ENCODE results near the gene BICC1. TPM values are rescaled to one million over a fixed set of nuclear protein-coding genes. Genes with fewer than 3 reads are reported as not detected.

Gene BICC1
- total RNA-seq, 3 donors from 2014 or later: not detected

DNA sequence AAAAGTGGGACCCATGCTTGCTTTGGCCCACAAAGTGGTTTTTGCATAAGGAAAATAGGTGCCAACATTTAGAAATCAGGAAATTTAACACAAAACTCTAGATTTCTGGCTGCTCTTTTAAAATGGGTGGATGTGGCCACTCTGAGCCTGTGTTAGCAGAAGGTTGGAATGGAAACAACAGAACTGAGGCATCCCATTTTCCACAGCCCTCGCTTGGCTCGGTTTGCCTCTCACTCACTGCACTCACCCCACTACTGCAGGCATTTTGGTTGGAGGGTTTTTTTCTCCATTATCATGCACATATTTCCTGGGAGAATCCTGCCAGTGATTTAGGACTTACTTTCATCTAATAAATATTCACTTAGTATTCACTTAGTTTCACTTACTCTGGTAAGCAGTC lies 178.9 kb downstream of the BICC1 start:
- Mint-ChIP-seq H3K4me3 (no peak overlapping the region), H3K36me3 (ENCODE audit: insufficient read depth) (no peaks in the 10 kb centered on the region), H3K27me3 (ENCODE audit: low read depth) (no peaks in the 10 kb centered on the region), H3K9me3 (peaks cover 16% of the 10 kb centered on the region), H3K4me1 (ENCODE audit: low read depth) (no peaks in the 10 kb centered on the region)
- ATAC-seq (no peak), DNase-seq (no peak)

DNA sequence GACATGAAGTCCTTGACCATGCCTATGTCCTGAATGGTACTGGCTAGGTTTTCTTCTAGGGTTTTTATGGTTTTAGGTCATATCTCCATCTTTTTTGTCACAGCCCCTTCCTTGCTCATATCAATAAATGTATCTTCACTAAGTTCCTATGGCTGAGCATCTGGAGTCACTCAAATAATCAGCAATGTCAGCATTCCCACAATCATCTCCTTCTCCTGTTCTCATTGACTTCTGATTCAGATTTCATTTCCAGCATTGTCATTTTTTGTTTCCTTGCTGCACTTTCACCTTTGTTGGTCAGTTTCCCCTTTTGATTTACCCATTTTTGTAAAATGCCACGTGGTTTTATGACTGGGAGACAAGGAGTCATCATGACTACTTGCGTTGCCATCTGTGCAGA lies 181.2 kb downstream of the BICC1 start:
- Mint-ChIP-seq H3K4me1 (ENCODE audit: low read depth) (no peaks in the 10 kb centered on the region), H3K36me3 (ENCODE audit: insufficient read depth) (no peaks in the 10 kb centered on the region), H3K27me3 (ENCODE audit: low read depth) (peaks cover 4% of the 10 kb centered on the region), H3K9me3 (peaks cover 15% of the 10 kb centered on the region), H3K4me3 (no peak overlapping the region)
- no peak for ATAC-seq
- no peak for DNase-seq

DNA sequence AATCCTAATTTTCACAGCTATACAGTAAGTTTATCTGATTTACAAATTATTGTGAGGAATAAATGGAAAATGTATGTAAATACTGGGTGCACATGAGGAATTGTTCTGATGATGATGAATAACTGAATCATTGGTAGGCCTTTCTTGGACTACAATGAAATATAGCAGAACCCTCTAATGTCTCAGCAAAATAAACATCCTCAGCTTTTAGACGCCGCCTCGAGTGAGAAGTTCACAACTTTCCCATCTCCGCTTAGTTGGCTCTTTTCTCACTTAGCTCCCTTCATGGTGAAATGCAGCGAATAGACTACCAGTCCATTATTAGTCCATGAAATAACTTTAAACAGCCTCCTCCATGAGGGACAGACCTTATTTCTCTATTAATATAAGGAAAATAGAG lies 182.3 kb downstream of the BICC1 start:
- Mint-ChIP-seq H3K9me3 (peaks cover 15% of the 10 kb centered on the region), H3K36me3 (ENCODE audit: insufficient read depth) (no peaks in the 10 kb centered on the region), H3K4me3 (no peak overlapping the region), H3K27me3 (ENCODE audit: low read depth) (peaks cover 4% of the 10 kb centered on the region), H3K4me1 (ENCODE audit: low read depth) (no peaks in the 10 kb centered on the region)
- DNase-seq (no peak), ATAC-seq (no peak)

DNA sequence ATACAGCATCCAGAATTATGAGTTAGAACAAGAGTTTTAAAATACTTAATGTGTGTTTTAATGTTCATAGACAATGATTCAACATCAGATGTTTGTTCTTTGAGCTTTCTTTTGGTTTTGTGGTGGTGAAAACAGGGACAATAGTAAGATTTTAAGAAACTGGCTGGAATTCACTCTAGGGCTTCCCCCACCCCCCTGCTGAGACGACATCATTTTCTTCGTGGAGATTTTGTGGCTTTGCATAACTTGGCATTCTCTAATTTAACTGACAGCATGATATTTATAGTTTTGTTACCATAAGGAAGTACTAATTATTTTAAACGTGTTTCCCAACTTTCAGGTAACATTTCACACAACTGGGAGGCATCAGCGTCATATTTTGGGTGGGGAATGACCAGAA lies 184.1 kb downstream of the BICC1 start:
- Mint-ChIP-seq H3K27me3 (ENCODE audit: low read depth) (peaks cover 4% of the 10 kb centered on the region), H3K36me3 (ENCODE audit: insufficient read depth) (no peaks in the 10 kb centered on the region), H3K4me1 (ENCODE audit: low read depth) (no peaks in the 10 kb centered on the region), H3K4me3 (no peak overlapping the region), H3K9me3 (peaks cover 9% of the 10 kb centered on the region)
- no peak for DNase-seq
- no peak for ATAC-seq

DNA sequence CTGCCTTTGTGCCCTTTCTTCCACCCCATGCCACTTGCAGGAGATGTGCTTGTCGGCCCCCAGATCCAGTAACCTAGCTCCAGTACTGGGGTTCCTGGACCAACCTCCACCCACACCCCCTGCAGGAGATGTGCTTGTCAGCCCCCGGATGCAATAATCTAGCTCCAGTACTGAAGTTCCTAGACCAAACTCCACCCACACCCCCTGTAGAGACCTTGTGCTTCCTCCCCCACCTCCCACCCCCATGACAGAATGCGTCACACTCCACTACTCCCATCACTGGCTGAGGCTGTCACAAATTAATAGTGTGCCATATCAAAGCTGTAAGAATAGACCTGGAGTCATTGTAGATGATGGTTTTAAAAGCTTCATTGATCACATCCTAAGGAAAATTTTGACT lies 185.0 kb downstream of the BICC1 start:
- Mint-ChIP-seq H3K27me3 (ENCODE audit: low read depth) (peaks cover 4% of the 10 kb centered on the region), H3K36me3 (ENCODE audit: insufficient read depth) (no peaks in the 10 kb centered on the region), H3K4me3 (no peak overlapping the region), H3K4me1 (ENCODE audit: low read depth) (no peaks in the 10 kb centered on the region), H3K9me3 (peaks cover 6% of the 10 kb centered on the region)
- ATAC-seq (no peak), DNase-seq (no peak)

DNA sequence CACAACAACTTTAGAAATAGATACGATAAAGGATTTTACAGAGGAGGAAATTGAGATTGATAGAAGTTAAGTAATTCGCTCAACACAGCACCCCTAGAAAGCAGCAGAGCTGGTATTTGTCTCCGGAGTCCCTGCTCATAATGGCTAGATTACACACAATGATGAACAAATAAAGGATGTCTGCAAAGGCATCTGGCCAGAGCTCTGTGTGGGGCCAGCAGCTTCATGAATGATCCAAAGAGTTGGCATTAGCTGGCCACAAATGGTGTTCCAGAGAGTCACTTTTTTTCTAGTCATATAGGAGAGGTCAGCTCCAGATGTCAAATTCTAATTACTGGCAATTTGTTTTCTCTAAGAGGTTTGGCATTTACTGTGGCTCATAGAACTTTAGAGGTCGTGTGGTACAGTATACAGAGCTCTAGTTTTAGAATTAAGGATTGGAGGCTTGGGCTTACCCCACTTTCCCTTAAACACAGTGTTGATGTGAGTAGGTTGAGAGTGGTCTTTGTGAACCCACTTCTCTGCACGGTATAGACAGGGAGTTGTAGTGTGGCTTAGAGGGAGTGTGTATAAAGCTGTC lies 186.2 kb downstream of the BICC1 start:
- peaks cover 4% of the 10 kb centered on the region for H3K27me3 Mint-ChIP-seq (ENCODE audit: low read depth)
- H3K36me3 Mint-ChIP-seq (ENCODE audit: insufficient read depth): no peaks in the 10 kb centered on the region
- ATAC-seq: no peak
- H3K9me3 Mint-ChIP-seq: peaks cover 4% of the 10 kb centered on the region
- no peak overlapping the region for H3K4me3 Mint-ChIP-seq
- no peak for DNase-seq
- H3K4me1 Mint-ChIP-seq (ENCODE audit: low read depth): no peaks in the 10 kb centered on the region

DNA sequence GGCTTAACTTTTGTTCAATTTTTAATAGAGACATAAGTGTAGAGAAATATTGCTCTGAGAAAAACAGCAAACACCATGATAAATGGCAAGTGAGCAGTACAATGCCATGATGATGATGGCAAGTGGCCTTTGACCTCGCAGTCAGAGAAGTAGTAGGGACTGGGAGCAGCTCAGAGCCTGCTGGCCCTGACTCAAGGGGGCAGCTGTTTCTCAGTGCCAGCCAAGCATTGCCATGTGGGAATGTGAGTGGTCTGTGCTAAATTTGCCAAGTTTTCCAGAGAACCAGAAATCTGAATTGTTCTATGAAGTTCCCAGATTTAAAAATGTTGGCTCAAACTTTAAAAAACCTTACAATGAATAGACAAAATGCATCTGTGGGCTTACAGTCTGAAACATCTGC lies 187.9 kb downstream of the BICC1 start:
- Mint-ChIP-seq H3K27me3 (ENCODE audit: low read depth) (peaks cover 4% of the 10 kb centered on the region), H3K4me3 (no peak overlapping the region), H3K36me3 (ENCODE audit: insufficient read depth) (no peaks in the 10 kb centered on the region), H3K9me3 (no peaks in the 10 kb centered on the region), H3K4me1 (ENCODE audit: low read depth) (no peaks in the 10 kb centered on the region)
- DNase-seq: no peak
- no peak for ATAC-seq

DNA sequence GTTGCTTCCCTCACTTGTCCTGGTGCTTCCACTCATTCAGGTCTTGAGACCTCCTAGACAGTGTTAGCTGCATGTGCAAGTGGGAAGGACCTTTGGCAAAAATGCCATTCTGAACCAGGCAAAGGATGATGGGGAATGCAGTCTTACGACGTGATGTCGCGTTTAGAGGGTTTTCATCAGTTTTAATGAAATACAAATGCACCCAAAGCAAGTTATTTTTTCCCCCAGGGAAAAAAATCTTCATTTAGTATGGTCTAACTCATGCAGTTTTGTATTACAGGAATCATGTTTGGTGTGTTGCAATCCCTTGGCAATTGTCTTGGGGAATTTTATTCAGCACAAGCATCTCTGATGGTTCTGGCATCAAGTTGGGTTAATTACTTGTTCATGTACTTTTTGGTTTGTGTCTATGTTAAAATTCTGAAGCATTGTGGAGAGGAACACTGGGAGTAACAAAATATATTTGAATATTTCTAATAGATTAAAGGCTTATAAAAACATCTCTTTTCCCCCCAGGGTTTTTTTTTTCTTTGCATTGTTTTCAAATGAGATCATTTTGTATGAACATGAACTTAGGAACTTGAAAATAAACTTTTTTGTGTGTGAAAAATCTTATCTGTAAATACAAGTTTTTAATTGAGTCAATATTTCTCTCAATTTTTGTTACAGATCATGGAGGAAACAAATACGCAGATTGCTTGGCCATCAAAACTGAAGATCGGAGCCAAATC lies 188.9 kb downstream of the BICC1 start:
- no peaks in the 10 kb centered on the region for H3K4me1 Mint-ChIP-seq (ENCODE audit: low read depth)
- ATAC-seq (no peak), DNase-seq (no peak)
- peaks cover 4% of the 10 kb centered on the region for H3K27me3 Mint-ChIP-seq (ENCODE audit: low read depth)
- H3K36me3 Mint-ChIP-seq (ENCODE audit: insufficient read depth): no peaks in the 10 kb centered on the region
- no peaks in the 10 kb centered on the region for H3K9me3 Mint-ChIP-seq
- no peak overlapping the region for H3K4me3 Mint-ChIP-seq

DNA sequence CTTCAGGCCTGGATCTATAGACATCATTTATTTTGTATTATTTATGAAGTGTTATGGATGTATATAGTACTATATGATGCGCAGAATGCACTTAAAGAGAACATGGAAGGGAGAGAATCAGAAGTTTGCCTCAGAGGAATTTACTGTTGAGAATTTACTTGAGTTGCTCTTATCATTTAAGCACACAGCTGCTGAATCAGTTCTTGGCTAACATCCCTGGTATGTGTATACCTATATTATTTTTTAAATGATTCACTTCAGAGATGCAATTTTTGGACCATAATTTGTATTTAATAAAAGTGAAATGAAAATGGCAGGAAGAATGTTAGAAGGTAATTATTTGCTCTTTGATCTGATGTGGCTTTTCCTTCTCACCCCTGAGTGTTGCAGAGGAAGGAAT lies 191.6 kb downstream of the BICC1 start:
- Mint-ChIP-seq H3K36me3 (ENCODE audit: insufficient read depth) (no peaks in the 10 kb centered on the region), H3K4me1 (ENCODE audit: low read depth) (no peaks in the 10 kb centered on the region), H3K4me3 (no peak overlapping the region), H3K9me3 (no peaks in the 10 kb centered on the region), H3K27me3 (ENCODE audit: low read depth) (no peaks in the 10 kb centered on the region)
- ATAC-seq (no peak), DNase-seq (no peak)

DNA sequence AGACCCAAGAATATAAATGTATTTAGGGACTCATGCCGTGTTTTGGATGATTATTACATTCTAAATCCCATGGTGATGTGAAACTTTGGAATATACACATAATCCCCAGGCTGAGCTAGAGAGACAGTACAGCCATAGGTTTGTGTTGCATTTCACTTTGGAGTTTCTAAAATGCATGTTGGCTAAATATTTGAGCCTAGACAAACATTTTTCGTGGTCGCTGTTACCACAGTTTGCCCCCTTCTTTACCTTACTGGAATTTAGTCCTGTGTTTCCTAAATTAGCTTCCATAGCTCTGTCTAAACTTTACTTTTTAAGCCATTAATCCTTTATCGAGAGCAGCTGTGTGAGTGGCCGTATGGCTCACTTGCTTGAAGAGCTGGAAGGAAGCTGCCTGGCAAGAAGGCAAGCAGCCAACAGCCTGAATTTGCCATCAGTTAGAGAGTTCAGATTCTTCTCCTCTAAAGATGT lies 192.0 kb downstream of the BICC1 start:
- no peak for DNase-seq

DNA sequence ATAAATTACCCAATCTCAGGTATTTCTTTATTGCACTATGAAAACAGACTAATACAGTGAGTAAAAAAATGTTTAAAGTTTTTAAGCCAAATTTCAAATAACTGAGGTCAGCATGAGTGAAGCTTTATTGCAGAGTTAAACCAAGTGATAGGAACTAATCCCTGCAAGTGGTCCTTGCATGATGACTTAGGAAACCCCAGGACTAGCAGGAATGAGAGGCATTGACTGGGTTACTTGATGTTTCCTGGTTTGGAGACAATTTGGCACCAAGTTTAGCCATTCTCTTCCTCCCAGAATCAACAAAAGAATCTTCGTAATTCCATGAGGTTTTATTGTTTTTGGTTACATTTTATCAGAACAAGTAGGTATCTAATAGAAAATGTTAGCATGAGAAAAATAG lies 194.2 kb downstream of the BICC1 start:
- no peaks in the 10 kb centered on the region for H3K36me3 Mint-ChIP-seq (ENCODE audit: insufficient read depth)
- no peaks in the 10 kb centered on the region for H3K9me3 Mint-ChIP-seq
- no peaks in the 10 kb centered on the region for H3K4me1 Mint-ChIP-seq (ENCODE audit: low read depth)
- ATAC-seq (no peak), DNase-seq (no peak)
- no peak overlapping the region for H3K4me3 Mint-ChIP-seq
- H3K27me3 Mint-ChIP-seq (ENCODE audit: low read depth): no peaks in the 10 kb centered on the region

More for the DNA sequence above, 192.0 kb downstream of the BICC1 start:
- ATAC-seq: no peak
- Mint-ChIP-seq H3K4me1 (ENCODE audit: low read depth) (no peaks in the 10 kb centered on the region), H3K9me3 (no peaks in the 10 kb centered on the region), H3K4me3 (no peak overlapping the region), H3K27me3 (ENCODE audit: low read depth) (no peaks in the 10 kb centered on the region), H3K36me3 (ENCODE audit: insufficient read depth) (no peaks in the 10 kb centered on the region)

DNA sequence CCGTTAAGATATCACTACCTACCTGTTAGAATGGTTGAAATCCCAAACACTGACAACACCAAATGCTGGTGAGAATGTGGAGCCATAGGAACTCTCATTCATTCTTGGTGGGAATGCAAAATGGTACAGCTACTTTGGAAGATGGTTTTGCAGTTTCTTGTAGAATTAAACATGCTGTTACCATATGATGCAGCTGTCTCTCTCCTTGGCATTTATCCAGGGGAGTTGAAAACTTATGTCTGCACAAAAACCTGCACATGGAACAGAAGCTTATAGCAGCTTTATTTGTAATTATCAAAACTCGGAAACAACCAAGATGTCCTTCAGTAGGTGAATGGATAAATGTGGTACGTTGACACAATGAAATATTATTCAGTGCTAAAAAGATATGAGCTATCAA lies 199.5 kb downstream of the BICC1 start:
- no peak overlapping the region for H3K4me3 Mint-ChIP-seq
- no peaks in the 10 kb centered on the region for H3K27me3 Mint-ChIP-seq (ENCODE audit: low read depth)
- DNase-seq: no peak
- no peaks in the 10 kb centered on the region for H3K4me1 Mint-ChIP-seq (ENCODE audit: low read depth)
- H3K36me3 Mint-ChIP-seq (ENCODE audit: insufficient read depth): no peaks in the 10 kb centered on the region
- no peak for ATAC-seq
- H3K9me3 Mint-ChIP-seq: no peaks in the 10 kb centered on the region

DNA sequence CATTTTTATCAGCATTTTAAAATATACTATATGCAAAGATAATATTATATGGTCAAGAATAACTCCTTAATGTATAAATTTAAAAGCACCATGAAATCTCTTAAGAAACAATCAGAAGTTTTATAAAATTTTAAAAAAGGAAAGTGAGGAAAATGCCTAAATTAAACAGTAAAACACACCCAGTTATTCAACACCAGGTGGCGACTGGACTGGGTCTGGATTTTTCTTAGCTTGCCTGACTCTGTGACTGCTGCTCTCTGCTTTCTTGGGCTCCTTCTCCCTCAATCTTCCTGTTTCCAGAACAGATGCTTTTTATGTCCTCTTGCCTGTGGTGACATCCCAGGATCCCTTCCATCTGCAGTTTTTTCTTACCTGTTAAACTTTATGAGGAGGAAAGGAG lies 200.3 kb downstream of the BICC1 start:
- Mint-ChIP-seq H3K36me3 (ENCODE audit: insufficient read depth) (no peaks in the 10 kb centered on the region), H3K4me3 (no peak overlapping the region), H3K9me3 (no peaks in the 10 kb centered on the region), H3K27me3 (ENCODE audit: low read depth) (no peaks in the 10 kb centered on the region), H3K4me1 (ENCODE audit: low read depth) (no peaks in the 10 kb centered on the region)
- ATAC-seq: no peak
- no peak for DNase-seq

DNA sequence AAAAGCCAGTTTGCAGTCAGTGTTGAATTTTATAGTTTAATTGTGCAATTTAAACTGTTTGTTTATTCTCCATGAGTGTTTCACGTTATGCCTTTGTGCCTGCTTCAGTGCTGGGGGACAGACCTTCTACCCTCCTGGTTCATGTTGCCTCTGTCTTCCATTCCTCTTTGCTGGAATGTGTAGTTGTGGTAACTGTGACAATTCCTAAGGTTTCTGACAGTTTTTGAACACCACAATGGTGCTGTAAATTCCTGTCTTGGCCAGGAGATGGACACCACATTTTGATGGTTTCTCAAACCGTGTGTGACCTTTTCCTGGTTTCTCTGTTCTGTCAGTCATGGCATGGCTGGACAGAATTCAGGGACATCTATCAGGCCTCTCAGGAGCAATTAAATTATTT lies 201.7 kb downstream of the BICC1 start:
- Mint-ChIP-seq H3K4me1 (ENCODE audit: low read depth) (no peaks in the 10 kb centered on the region), H3K9me3 (no peaks in the 10 kb centered on the region), H3K4me3 (no peak overlapping the region), H3K36me3 (ENCODE audit: insufficient read depth) (no peaks in the 10 kb centered on the region), H3K27me3 (ENCODE audit: low read depth) (no peaks in the 10 kb centered on the region)
- ATAC-seq: no peak
- no peak for DNase-seq

DNA sequence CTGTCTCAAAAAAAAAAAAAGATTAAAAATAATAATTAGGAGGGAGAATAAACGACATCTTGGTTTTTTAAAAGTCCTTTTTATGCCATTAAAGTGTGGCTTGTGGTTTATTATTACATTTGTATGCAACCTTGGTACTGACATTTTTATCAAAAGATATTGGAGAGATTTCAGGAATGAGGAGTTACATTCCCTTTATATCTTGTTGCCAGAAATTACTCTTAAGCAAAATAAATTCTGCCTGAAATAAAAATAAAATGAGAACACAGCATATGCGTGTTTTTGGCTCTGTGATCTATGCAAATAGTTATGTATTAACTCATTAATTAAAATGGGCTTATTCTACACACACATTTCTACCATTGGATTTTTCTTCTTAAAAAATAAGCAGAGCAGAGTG lies 202.4 kb downstream of the BICC1 start:
- no peak for ATAC-seq
- Mint-ChIP-seq H3K9me3 (no peaks in the 10 kb centered on the region), H3K36me3 (ENCODE audit: insufficient read depth) (no peaks in the 10 kb centered on the region), H3K27me3 (ENCODE audit: low read depth) (no peaks in the 10 kb centered on the region), H3K4me3 (no peak overlapping the region), H3K4me1 (ENCODE audit: low read depth) (no peaks in the 10 kb centered on the region)
- DNase-seq: no peak

Measured in activated T-cell treated with anti-CD3 and anti-CD28 coated beads, Interleukin-2, amount 50 U/mL, for 4 hours (primary cell).